CD4-positive, alpha-beta T cell treated with Interleukin-15 for 1 hour (primary cell): ENCODE data around the gene DNTT.

Experiments used
- DNase-seq: peaks from one replicate; pipeline ENCODE4 v3.0.0-alpha.2; 2020

DNTT gene

GRCh38 chr10:96352027-96352426, 47.8 kb downstream of the DNTT start:
- DNase-seq = no peak

- DNase-seq = no peak
Measured at GRCh38 chr10:96352582-96352981, 48.3 kb downstream of the DNTT start.

DNA sequence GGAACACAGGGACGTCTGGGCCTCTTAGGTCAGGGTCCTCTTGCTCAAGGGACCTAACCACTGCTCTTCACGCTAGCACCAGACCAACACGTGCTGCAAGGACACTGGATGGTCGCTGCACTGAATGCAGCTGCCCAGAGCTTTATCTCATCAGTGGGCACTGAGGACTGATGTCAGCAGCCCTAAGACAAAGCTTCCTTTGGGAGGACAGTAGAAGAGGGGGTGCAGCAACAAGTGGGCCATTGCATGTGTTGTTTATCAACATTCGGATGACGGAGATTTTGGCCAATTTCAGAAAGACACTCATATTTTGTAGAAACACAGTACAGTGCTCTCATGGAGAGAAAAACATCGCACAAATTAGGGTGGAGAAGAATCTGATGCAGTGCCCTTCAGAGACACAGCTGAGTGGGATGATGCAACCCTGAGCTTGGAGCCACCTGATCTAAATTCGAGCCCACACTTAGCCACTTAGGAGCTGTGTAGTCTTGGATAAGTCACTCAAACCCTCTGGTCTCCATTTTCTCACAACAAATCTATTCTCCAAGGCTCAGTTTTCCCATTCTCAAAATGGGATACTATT, 52.9 kb downstream of the DNTT start:
- DNase-seq = no peak

DNA sequence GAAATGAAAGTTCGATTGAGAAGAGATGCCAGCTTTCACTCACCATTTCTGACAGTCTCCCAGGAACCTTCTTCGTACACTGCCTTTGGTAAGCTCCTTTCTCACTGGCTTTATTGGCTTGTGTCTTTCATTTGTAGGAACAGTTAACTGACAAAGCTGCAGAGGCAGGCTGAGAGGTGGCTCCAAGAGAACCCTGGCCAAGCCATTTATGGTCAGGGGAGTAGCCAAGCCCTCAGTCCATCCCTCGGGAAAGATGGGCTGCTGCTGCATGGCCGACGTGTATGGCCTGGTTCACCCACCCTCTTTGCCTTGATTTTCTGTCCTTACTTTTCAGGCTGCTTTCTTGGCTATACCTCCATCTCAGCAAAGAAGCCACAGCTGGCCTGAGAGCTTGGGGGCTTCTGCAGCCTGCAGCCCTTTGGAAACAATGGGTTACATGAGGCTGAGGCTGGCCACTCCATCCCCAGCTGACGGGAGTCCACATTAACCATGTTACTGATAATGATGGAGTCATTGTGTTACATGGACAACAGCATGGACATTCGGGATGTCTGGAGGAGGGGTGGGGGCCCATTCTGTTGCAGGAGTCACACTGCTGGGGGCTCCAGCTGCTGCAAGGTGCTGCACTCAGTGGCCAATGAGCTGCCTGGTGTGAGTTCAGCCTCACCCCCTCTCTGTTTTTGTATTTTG, 54.8 kb downstream of the DNTT start, which contains the start of gene OPALIN:
Gene OPALIN (minus strand): TSS at position 152 of the 690 bp plus-strand sequence. CDS start 106 bp downstream, at position 46.
- DNase-seq = no peak

DNA sequence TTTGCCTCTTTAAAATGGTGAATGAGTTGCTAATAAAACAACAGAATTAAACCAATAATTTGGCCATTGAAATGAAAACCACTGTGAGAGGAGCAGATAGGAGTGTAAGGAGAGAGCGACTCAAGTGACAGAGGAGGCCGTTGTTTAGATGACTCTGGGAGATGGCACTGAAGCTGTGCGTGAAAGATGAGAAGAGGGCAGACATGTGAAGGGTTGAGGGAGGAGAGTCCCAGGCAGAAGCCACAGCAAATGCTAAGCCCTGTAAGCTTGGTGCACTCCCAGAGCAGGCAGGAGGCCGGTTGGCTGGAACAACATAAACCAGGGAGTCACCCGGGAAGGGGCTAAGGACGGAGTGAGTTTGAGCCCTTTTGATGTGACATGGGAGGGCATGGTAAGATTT, 55.4 kb downstream of the DNTT start:
- no peak for DNase-seq

DNA sequence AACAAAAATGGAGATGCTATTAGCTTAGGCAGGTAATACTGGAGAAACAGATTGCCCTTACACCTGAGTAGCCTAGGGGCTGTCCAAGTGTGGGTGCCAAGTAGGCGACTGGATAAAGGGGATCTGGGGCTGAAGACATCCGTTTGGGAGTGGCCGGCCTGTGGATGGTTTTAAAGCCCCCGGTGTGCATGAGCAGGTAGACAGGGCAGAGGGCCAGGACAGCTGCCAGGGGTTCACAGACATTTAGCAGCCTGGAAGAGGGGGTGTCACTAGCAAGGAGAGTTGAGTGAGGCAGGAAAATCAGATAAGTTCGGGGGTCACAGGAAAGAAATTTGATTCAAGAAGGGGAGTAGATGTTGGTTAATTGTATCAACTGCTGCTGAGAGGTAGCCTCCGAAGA, 56.1 kb downstream of the DNTT start:
- DNase-seq = no peak

- no peak for DNase-seq
Measured at GRCh38 chr10:96360766-96361165, 56.5 kb downstream of the DNTT start.

DNA sequence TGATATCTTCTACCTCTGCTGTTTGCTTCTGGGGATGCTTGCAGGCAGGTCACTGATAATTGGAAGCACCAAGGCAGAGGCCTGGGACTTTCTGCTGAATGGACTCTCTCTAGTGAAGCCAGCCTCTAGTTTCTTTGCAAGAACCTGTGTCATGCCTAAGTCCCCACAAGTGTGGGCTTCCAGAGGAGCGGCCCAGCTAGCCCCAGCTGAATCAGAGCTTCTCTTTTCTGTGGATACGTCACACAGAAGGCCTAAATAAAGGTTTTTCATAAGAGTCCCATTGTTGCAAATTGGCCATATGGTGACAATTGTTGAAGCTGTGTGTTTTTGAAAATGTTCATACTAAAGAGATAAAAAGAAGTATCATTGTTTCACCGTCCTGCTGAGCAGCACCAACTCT, 61.3 kb downstream of the DNTT start:
- no peak for DNase-seq

DNA sequence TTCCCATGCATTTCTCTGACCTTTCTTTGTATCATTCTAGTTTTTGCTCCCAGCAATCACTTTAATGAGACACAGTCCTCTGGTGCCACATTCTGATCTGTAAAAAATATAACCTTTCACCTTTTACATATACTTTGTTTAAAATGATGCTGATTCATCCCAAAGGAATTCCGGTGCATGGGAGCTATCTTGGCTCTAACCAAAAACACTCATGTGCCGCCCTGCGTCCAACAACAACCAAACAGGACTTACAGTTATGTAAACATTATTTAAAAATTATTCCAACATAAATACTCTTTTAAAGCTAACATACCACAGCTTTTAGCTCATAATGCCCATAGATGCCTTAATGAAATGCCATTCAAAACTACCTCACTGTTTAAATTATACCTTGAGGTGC, 62.3 kb downstream of the DNTT start:
- DNase-seq = no peak

DNA sequence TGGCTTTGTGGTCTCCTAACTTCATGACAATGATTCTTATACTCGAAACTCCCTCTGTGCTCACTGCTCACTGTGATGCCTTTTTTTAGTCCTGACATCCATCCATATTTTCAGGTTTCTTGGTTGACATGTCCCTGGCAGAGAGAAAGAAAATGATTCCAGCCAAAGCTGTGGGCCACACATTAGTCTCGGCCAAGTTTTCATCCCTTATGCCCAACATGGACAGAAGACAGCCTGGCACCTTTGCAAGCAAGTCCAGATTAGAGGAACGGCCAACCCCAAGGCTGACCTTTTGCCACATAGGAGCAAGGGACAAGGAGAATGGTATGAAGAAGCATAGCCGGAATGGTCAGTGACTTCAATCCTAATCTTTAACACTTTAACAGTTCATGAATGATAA, 63.2 kb downstream of the DNTT start:
- DNase-seq = no peak

DNA sequence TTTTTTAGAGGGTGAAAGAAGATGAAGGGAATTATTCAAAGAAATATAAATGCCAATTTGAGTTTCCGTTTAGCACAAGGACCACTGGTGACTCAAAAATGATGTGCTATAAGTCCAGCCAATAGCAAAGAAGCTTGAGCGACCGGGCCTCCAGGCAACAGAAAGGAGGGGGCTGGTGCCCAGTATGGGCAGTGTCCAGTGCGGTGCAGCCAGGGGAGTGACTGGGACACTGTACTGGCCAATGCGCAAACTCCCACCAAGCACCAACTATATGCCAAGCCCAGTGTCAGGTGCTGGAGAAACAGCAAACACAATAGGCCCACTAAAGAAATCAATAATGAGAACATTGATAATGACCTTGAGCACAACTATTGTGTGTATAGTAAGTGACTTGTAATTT, 64.7 kb downstream of the DNTT start:
- no peak for DNase-seq

DNA sequence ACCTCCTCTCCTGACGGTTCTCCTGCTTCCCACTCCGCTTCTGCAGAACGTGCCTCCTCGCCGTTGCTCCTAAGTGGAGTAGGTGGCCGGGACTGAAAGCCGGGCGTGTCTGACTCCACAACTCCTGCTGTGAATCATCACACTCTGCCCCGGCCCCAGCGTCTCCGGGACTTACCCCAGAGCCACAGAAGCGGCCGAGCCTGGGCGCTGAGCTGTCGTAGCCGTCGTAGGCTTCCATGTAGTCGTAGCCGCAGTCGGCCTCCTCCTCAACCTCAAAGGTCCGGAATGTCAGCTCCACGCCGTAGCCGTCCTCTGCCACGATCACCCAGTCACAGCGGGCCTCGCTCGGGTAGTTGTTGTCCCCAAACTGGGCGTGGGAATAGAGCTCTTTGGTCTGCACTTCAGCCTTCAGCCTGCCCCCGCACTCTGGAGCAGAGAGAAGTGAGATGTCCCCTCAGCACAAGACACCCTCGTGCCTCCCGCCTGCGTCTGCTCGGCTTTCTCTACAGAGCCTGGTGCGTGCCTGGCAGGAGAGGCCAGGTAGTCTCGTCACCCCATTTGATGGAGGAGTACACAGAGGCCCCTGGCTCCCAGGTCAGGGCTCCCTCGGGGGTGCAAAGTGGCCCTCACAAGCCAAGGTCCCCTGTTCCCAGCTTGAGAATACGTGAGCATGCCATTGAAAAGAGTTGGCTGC, 65.8 kb downstream of the DNTT start:
- no peak for DNase-seq

- DNase-seq = peak; percentile 27
Measured at GRCh38 chr10:96370584-96371157, 66.4 kb downstream of the DNTT start.

GRCh38 chr10:96371356-96371755, 67.1 kb downstream of the DNTT start:
- DNase-seq = no peak

- no peak for DNase-seq
Measured at GRCh38 chr10:96374004-96374403, 69.8 kb downstream of the DNTT start.

DNA sequence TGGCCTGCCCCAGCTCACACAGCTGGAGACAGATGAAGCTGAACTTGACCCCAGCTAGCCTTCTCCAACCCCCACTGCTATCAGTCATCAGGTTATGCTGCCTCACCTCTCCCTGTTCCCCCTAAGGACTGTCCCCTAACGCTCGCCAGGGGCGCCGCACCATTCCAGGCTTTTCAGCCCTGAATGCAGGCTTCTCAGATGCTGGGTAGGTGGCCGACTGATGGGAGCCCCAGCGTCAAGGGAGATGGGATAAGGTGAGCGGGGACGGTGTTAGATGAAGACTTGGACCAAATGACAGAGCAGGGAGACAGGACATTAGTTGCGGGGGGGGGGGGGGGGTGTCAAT, 70.4 kb downstream of the DNTT start:
- DNase-seq = no peak

GRCh38 chr10:96374985-96375830, 71.0 kb downstream of the DNTT start:
- DNase-seq = peak; percentile 69

DNA sequence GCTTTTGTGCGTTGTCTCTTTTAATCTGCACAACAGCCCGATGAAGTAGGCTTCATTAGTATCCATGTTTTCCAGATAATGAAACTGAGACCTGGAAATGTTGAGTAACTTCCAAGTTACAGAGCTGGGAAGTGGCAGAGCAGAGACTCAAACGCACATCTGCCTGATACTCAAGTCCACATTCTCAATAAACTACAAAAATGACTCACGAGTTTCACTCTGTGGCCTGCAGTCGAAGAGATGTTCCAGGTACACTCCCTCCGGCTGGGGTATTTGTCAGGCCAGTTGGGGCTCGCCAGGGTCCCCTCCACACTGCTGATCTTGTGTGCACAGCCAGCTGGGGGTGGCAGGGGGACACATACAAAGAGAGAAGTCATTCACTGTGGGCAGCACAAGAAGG, 72.2 kb downstream of the DNTT start:
- no peak for DNase-seq

DNA sequence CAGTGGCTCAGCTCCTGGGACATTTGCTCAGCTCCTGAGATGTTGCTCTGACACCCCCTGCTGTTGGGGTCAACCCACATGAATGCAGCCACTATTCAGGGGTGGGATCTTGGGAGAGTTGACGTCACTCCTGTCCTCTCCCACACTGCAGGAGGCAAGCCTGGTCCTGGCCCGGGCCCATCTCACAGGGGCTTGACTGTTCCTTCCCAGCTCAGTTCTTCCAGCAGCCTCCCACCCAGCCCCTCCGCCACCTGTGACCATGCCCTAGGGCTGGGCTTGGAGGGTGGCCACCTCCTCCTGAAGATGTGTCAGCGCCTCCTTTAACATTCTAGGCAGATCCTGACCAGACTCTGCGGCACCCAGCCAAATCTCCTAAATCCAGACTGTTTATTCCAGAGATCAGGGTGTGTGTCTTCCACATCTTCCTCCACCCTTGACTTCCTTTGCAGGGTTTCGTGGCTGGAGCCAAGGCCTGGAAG, 73.6 kb downstream of the DNTT start:
- DNase-seq = no peak

DNA sequence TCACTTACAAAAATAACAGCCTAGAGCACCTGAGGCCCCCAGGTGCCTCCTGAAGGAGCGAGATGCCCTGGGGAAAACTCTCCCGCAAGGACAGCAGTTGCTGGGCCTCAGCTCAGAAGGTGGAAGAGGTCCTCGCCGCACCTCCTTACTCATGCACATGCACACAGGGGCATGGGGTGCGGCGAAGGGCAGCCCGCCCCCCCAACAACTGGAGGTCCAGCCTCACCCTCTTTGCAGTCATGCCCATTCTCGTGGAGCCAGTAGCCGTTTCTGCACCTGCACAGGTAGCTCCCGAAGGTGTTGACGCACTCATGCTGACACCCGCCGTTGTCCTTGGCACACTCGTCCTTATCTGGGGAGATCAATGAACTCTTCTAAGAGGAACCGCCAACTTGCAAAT, 74.5 kb downstream of the DNTT start:
- no peak for DNase-seq

DNA sequence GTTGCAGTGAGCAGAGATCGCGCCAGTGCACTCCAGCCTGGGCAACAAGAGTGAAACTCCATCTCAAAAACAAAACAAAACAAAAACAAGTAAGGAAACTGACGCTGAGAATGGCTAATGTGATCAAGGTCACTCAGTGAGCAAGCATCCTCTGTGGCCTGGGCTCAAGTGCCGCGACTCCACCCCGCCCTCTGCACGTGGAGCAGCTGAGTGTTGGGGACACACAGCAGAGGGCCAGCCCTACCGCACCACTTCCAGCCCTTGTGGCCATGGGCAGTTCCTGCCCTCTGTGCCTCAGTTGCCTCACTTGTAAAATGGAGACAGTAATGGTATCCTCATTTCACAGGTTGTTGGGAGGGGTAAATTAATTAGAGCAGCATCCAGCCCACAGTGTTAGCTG, 75.5 kb downstream of the DNTT start:
- no peak for DNase-seq

DNA sequence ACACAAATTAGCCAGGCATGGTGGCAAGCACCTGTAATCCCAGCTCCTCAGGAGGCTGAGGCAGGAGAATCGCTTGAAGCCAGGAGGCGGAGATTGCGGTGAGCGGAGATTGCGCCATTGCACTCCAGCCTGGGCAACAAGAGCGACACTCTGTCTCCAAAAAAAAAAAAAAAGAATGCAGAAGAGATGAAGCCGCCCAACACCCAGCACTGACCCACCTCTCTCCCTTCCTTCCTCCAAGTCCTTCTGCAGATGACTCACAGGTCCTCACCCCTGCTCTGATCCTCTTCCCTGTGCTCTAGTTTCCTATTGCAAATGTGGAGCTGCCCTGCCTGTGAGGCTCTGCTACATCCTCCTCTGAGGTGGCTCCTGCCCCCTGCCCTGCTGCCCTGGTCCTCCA, 76.6 kb downstream of the DNTT start:
- peak; percentile 67 for DNase-seq

DNA sequence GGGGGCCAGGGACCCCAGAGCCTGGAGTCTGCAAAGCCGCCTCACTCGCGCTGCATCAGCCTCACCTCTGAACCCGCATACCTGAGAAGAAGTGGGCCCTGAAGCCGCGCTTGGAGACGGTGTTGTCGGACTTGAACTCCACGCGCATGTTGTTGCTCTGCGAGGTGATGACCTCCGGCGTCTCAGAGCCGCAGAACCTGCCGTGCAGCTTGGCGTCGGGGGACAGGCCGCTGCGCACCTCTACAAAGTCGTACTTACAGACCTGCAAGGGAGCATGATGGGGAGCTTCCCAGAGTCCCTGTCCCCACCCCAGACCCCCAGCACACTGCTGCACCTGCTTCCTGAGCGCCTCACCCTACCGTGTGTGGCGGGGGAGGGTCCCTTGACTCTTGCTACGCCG, 80.3 kb downstream of the DNTT start:
- no peak for DNase-seq
